HEK293T (cell line): Measurements from ENCODE around the gene DLG2.

ENCODE experiments used
- BHLHE40 ChIP-seq: fragments of 450-650 bp; IDR thresholded peaks from 2 replicates; pipeline ENCODE4 v1.6.1; 2016; ENCODE audit warnings: mild to moderate bottlenecking, moderate library complexity, borderline replicate concordance
- FOXK2 ChIP-seq: fragments of 450-650 bp; IDR thresholded peaks from 2 replicates; pipeline ENCODE4 v1.6.1; 2016; ENCODE audit warnings: mild to moderate bottlenecking
- L3MBTL2 ChIP-seq: fragments of 450-650 bp; conservative IDR thresholded peaks from 2 replicates; pipeline ENCODE4 v1.6.1; 2016; ENCODE audit warnings: mild to moderate bottlenecking
- SP1 ChIP-seq: fragments of 450-650 bp; IDR thresholded peaks from 2 replicates; pipeline ENCODE4 v1.6.1; 2017

DNA sequence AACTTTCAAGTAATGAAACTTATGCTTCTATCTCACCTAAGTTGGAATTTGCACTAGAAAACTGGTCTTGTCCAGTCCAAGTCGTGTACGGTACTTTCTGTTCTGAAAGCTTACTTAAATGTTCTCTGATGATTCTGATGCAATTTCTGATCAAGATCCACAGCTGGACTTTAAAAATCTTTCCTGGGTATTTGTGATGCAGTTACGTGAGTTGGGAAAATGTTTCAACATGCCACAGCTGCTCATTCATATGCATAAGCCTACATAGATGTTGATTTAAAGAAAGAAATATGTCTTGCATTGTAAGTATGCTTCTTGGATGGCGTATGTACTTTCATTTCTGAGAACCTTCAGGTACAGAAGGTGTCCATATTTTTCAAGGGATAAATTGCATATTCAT, 1847.3 kb downstream of the DLG2 start:
- TF ChIP-seq FOXK2 (no peak), L3MBTL2 (no peak), BHLHE40 (no peak), SP1 (no peak)
